PC-9 (cell line): Measurements from ENCODE around the gene FKTN. TPM values are rescaled to one million over a fixed set of nuclear protein-coding genes. Genes with fewer than 3 reads are reported as not detected.

Experiments
- BruUV-seq: library from RNA; stranded (reverse); fragments of 400-500 nt; replicated peaks from 2 replicates; lab custom pipeline; 2021; lab: Mats Ljungman, UMichigan
- CTCF ChIA-PET: fragments of 300-600 bp; sonication (Branson Sonifier 250); formaldehyde crosslinking; loops from one replicate; lab custom pipeline; 2022; ENCODE audit warnings: antibody characterized with exemption; lab: Charles Lee
- POLR2A ChIA-PET: fragments of 300-600 bp; sonication (Branson Sonifier 250); formaldehyde crosslinking; loops from one replicate; lab custom pipeline; 2022; ENCODE audit warnings: antibody characterized with exemption; ENCODE audit not compliant: unreplicated experiment; lab: Charles Lee
- DNase-seq, 2 experiments: peaks; one replicate each; pipeline versions ENCODE4 v3.0.0 to v3.0.0-alpha.2; 2015 to 2022; ENCODE audit warnings: mixed read lengths in 1 of 2
- H2AFZ ChIP-seq: fragments of 200-600 bp; sonication (generic); 2 replicates; pipeline ENCODE4 v1.8.1; 2017; ENCODE audit warnings: antibody characterized with exemption
- H3F3A ChIP-seq: fragments of 200-600 bp; sonication (generic); 2 replicates; pipeline ENCODE4 v1.8.1; 2017; ENCODE audit warnings: antibody characterized with exemption, mild to moderate bottlenecking, low read depth; ENCODE audit not compliant: insufficient read depth
- H3K27ac ChIP-seq: fragments of 200-600 bp; sonication (generic); 2 replicates; pipeline ENCODE4 v1.6.1; 2016; ENCODE audit warnings: mixed run types
- H3K27me3 ChIP-seq: fragments of 200-600 bp; sonication (generic); 2 replicates; pipeline ENCODE4 v1.6.1; 2016; ENCODE audit warnings: low read depth, mixed run types; ENCODE audit not compliant: insufficient read depth
- H3K36me3 ChIP-seq: fragments of 200-600 bp; sonication (generic); 2 replicates; pipeline ENCODE4 v1.6.1; 2016; ENCODE audit warnings: low read depth, mixed run types
- H3K4me1 ChIP-seq: fragments of 200-600 bp; sonication (generic); replicated peaks from 2 replicates; pipeline ENCODE4 v1.6.1; 2016; ENCODE audit warnings: mixed run types; ENCODE audit not compliant: insufficient read depth
- H3K4me2 ChIP-seq: fragments of 200-600 bp; sonication (generic); 2 replicates; pipeline ENCODE4 v1.6.1; 2017; ENCODE audit warnings: mixed run types
- H3K4me3 ChIP-seq: fragments of 200-600 bp; sonication (generic); 2 replicates; pipeline ENCODE4 v1.6.1; 2016; ENCODE audit warnings: mixed run types
- H3K79me2 ChIP-seq: fragments of 200-600 bp; sonication (generic); 2 replicates; pipeline ENCODE4 v1.6.1; 2017; ENCODE audit warnings: low read depth, mixed run types
- H3K9me2 ChIP-seq: fragments of 200-600 bp; sonication (generic); 2 replicates; pipeline ENCODE4 v1.8.1; 2017; ENCODE audit warnings: mild to moderate bottlenecking; ENCODE audit not compliant: insufficient read depth
- H3K9me3 ChIP-seq: fragments of 200-600 bp; sonication (generic); 2 replicates; pipeline ENCODE4 v1.8.1; 2016; ENCODE audit warnings: low read depth; ENCODE audit not compliant: insufficient read depth
- H4K20me1 ChIP-seq: fragments of 200-600 bp; sonication (generic); 2 replicates; pipeline ENCODE4 v1.8.1; 2017; ENCODE audit not compliant: insufficient read depth
- CTCF ChIP-seq: fragments of 200-600 bp; sonication (generic); conservative IDR thresholded peaks from 2 replicates; pipeline ENCODE4 v1.6.1; 2017; ENCODE audit warnings: mixed run types, antibody characterized with exemption, mild to moderate bottlenecking, moderate library complexity
- EZH2 ChIP-seq: fragments of 200-600 bp; sonication (generic); IDR thresholded peaks from 2 replicates; pipeline ENCODE4 v1.8.0; 2017; ENCODE audit warnings: antibody characterized with exemption, low read depth
- intact Hi-C: fragments of 100-400 bp; cut with micrococcal nuclease; formaldehyde crosslinking; loops from one replicate; pipeline ENCODE4 v1.10.0; 2022; ENCODE audit not compliant: unreplicated experiment
- total RNA-seq: library from RNA; stranded (reverse); gene quantifications from 2 replicates; pipeline ENCODE4 v1.2.3, GENCODE V29; 2021

FKTN gene
- total RNA-seq, 1 experiment from 2014 or later = 32.3 TPM

- Histone ChIP-seq H3F3A (no peaks in the 10 kb centered on the region), H3K4me2 (no peak overlapping the region), H3K27ac (no peak overlapping the region), H3K4me3 (no peak overlapping the region), H3K27me3 (no peaks in the 10 kb centered on the region), H3K4me1 (no peaks in the 10 kb centered on the region), H4K20me1 (no peaks in the 10 kb centered on the region), H3K79me2 (no peaks in the 10 kb centered on the region), H3K9me2 (no peaks in the 10 kb centered on the region), H3K9me3 (no peaks in the 10 kb centered on the region), H2AFZ (no peak overlapping the region), H3K36me3 (no peaks in the 10 kb centered on the region)
- TF ChIP-seq EZH2 (no peak), CTCF (no peak)
- intact Hi-C loops = no loop called here
- ChIA-PET POLR2A (no interaction called here), CTCF (no interaction called here)
- DNase-seq = no peak
- BruUV-seq = no TSS peak
Observed at GRCh38 chr9:105686936-105687335, 129.0 kb downstream of the FKTN start.

Other genes with a start within 250 kb of the FKTN start
- gene FSD1L, start 110.1 kb upstream of the FKTN start, total RNA-seq = 4.2 and 5.6 TPM in 2 replicates
- gene TAL2, start 104.3 kb downstream of the FKTN start, total RNA-seq = not detected in 2 replicates
- 19.0 and 19.5 TPM in 2 replicates for gene TMEM38B, start 136.4 kb downstream of the FKTN start, total RNA-seq